ENCODE data around the gene ZNF37A.

DNA sequence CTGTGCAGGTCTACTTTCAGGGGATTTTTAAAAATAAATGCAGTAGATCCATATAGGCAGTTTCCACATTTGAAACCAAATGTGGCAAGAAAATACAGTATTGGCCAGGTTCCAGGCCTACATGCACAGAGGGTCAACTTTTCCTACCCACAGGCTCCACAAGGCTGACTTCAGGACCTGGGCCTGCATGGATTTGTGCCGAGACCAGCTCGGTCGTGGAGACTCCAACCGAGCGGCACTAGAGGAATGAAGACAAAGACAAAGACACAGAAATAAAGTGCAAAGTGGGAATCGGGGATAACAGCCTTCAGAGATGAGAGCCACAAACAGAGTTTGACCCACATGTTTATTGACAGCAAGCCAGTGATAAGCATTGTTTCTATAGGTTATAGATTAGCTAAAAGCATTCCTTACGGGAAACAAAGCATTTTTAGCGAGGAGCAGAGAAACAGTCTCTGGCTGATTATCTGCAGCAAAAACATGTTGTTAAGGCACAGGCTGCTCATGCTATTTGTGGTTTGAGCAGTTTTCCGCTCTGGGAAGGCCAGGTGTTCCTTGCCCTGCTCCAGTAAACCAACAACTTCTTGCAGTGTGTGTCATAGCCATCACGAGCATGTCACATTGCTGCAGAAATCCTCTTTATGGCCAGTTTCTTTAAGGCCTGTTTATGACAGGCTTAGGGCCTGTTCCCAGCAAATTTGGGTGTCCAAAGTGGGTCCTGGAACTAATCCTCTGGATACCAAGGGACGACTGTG, 52.6 kb downstream of the ZNF37A start:
- TF ChIP-seq, protein P1, sequence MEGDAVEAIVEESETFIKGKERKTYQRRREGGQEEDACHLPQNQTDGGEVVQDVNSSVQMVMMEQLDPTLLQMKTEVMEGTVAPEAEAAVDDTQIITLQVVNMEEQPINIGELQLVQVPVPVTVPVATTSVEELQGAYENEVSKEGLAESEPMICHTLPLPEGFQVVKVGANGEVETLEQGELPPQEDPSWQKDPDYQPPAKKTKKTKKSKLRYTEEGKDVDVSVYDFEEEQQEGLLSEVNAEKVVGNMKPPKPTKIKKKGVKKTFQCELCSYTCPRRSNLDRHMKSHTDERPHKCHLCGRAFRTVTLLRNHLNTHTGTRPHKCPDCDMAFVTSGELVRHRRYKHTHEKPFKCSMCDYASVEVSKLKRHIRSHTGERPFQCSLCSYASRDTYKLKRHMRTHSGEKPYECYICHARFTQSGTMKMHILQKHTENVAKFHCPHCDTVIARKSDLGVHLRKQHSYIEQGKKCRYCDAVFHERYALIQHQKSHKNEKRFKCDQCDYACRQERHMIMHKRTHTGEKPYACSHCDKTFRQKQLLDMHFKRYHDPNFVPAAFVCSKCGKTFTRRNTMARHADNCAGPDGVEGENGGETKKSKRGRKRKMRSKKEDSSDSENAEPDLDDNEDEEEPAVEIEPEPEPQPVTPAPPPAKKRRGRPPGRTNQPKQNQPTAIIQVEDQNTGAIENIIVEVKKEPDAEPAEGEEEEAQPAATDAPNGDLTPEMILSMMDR (conservative IDR thresholded peaks at IDR 0.05 in 1 of 2, IDR thresholded peaks at IDR 0.05 in 1 of 2; ENCODE audit: extremely low read depth in 1 of 2, insufficient read depth in 1 of 2, low read depth in 1 of 2, low read length in 2 of 2) = no peak
- TF ChIP-seq EZH2 (IDR thresholded peaks at IDR 0.05; ENCODE audit: borderline replicate concordance, low read length) = no peak
